Activated gamma-delta T cell treated with Interleukin-2 at 50 U/mL for 16 hours (primary cell): ENCODE results near the gene GP2.

Experiments used
- DNase-seq: peaks from one replicate; pipeline ENCODE4 v3.0.0-alpha.2; 2020

Gene GP2

GRCh38 chr16:20302389-20302788, 24.9 kb downstream of the GP2 start:
- no peak for DNase-seq

- no peak for DNase-seq
These were observed 25.5 kb downstream of the GP2 start for GRCh38 chr16:20301840-20302239.

GRCh38 chr16:20300312-20301097, 26.8 kb downstream of the GP2 start:
- DNase-seq = no peak

GRCh38 chr16:20298452-20298851, 28.9 kb downstream of the GP2 start:
- no peak for DNase-seq

GRCh38 chr16:20291208-20292206, 35.8 kb downstream of the GP2 start:
- no peak for DNase-seq

GRCh38 chr16:20289571-20289970, 37.7 kb downstream of the GP2 start:
- DNase-seq = no peak

GRCh38 chr16:20285993-20286499, 41.3 kb downstream of the GP2 start:
- no peak for DNase-seq

- no peak for DNase-seq
These were observed 47.1 kb downstream of the GP2 start for GRCh38 chr16:20280259-20280658.

GRCh38 chr16:20271893-20272292, 55.4 kb downstream of the GP2 start:
- DNase-seq = no peak

GRCh38 chr16:20268409-20268808, 58.9 kb downstream of the GP2 start:
- DNase-seq = no peak

GRCh38 chr16:20265019-20265418, 62.3 kb downstream of the GP2 start:
- no peak for DNase-seq

- no peak for DNase-seq
These were observed 64.0 kb downstream of the GP2 start for GRCh38 chr16:20263138-20263855.

GRCh38 chr16:20262248-20262647, 65.1 kb downstream of the GP2 start:
- no peak for DNase-seq

- DNase-seq = no peak
These were observed 66.9 kb downstream of the GP2 start for GRCh38 chr16:20260215-20261009.
